H1 (cell line): Measurements from ENCODE around the gene ZNF260. TPM values are rescaled to one million over a fixed set of nuclear protein-coding genes. Genes with fewer than 3 reads are reported as not detected.

Experiments
- CTCF ChIA-PET: fragments of 300-600 bp; sonication (Branson Sonifier 250); formaldehyde crosslinking; loops from one replicate; lab custom pipeline; 2021; ENCODE audit not compliant: partially characterized antibody; lab: Charles Lee
- POLR2A ChIA-PET: fragments of 300-600 bp; sonication (Branson Sonifier 250); formaldehyde crosslinking; loops from one replicate; lab custom pipeline; 2021; ENCODE audit warnings: inconsistent platforms; ENCODE audit not compliant: partially characterized antibody; lab: Charles Lee
- DNase-seq, 2 experiments: peaks; one replicate each; pipeline versions ENCODE4 v3.0.0 to v3.0.0-alpha.2; 2010 to 2022; ENCODE audit warnings: low spot score in 2 of 2, low read depth in 1 of 2, mixed read lengths in 1 of 2
- FAIRE-seq: peaks from 2 replicates; lab custom pipeline; 2011; peaks lifted over from hg19 to GRCh38; lab: Jason Lieb, UNC
- H2AFZ ChIP-seq: 2 replicates; pipeline ENCODE4 v1.8.1; 2012; ENCODE audit warnings: low read length, inconsistent platforms
- H2AK5ac ChIP-seq: 2 replicates; pipeline ENCODE4 v1.6.1; 2013; ENCODE audit warnings: low read depth, low read length
- H2BK120ac ChIP-seq: replicated peaks from 2 replicates; pipeline ENCODE3; 2013; ENCODE audit warnings: low read depth, low read length, inconsistent platforms
- H2BK12ac ChIP-seq: 2 replicates; pipeline ENCODE4 v1.6.1; 2013; ENCODE audit warnings: low read depth, low read length
- H2BK15ac ChIP-seq: 2 replicates; pipeline ENCODE4 v1.6.1; 2013; ENCODE audit warnings: low read length
- H2BK20ac ChIP-seq: 2 replicates; pipeline ENCODE4 v1.6.1; 2013; ENCODE audit warnings: low read length
- H2BK5ac ChIP-seq: 2 replicates; pipeline ENCODE4 v1.6.1; 2013; ENCODE audit warnings: low read depth, low read length
- H3K14ac ChIP-seq: 2 replicates; pipeline ENCODE4 v1.6.1; 2013; ENCODE audit warnings: inconsistent platforms; ENCODE audit not compliant: insufficient read length
- H3K18ac ChIP-seq: 2 replicates; pipeline ENCODE4 v1.6.1; 2013; ENCODE audit warnings: low read length; ENCODE audit errors: extremely low read depth
- H3K23ac ChIP-seq: 2 replicates; pipeline ENCODE4 v1.6.1; 2013; ENCODE audit warnings: inconsistent platforms; ENCODE audit not compliant: insufficient read length
- H3K23me2 ChIP-seq: 2 replicates; pipeline ENCODE4 v1.6.1; 2013; ENCODE audit warnings: low read depth, low read length
- H3K27ac ChIP-seq: 2 replicates; pipeline ENCODE4 v1.6.1; 2011; ENCODE audit warnings: low read depth, low read length, inconsistent platforms
- H3K27me3 ChIP-seq, 4 experiments: replicated peaks in 1 of 4; 1 replicate in 1 of 4; 2 replicates in 3 of 4; pipeline versions ENCODE4 v1.6.1 to v1.8.1; 2011 to 2013; ENCODE audit warnings: low read length in 3 of 4, mild to moderate bottlenecking in 3 of 4, inconsistent platforms in 2 of 4, mixed read lengths in 2 of 4, moderate library complexity in 1 of 4; ENCODE audit not compliant: control insufficient read depth in 3 of 4, insufficient read depth in 3 of 4; ENCODE audit errors: extremely low read depth in 1 of 4
- H3K36me3 ChIP-seq, 4 experiments: 2 replicates each; pipeline versions ENCODE4 v1.6.1 to v1.8.1; 2011 to 2013; ENCODE audit warnings: mild to moderate bottlenecking in 4 of 4, low read length in 3 of 4, moderate library complexity in 2 of 4, control low read depth in 1 of 4, inconsistent platforms in 1 of 4; ENCODE audit not compliant: insufficient read depth in 4 of 4, control insufficient read depth in 2 of 4
- H3K4ac ChIP-seq: replicated peaks from 2 replicates; pipeline ENCODE3; 2013; ENCODE audit warnings: low read length, low read depth, mixed read lengths, inconsistent platforms; ENCODE audit not compliant: insufficient read length
- H3K4me1 ChIP-seq, 4 experiments: replicated peaks in 1 of 4; 1 replicate in 1 of 4; 2 replicates in 3 of 4; pipeline versions ENCODE4 v1.6.1 to v1.8.1; 2011 to 2013; ENCODE audit warnings: low read length in 3 of 4, inconsistent platforms in 2 of 4, mixed read lengths in 1 of 4; ENCODE audit not compliant: insufficient read depth in 4 of 4, control insufficient read depth in 3 of 4
- H3K4me2 ChIP-seq, 2 experiments: 2 replicates each; pipeline versions ENCODE4 v1.6.1 to v1.8.1; 2011 to 2013; ENCODE audit warnings: low read depth in 2 of 2, low read length in 2 of 2, control low read depth in 1 of 2, inconsistent platforms in 1 of 2, mild to moderate bottlenecking in 1 of 2; ENCODE audit not compliant: insufficient read depth in 1 of 2
- H3K4me3 ChIP-seq, 4 experiments: fragments of 200-600, 300-600 bp in 1 of 4; sonication (generic), shearing (Covaris generic), sonication (Bioruptor Twin) in 1 of 4; 2 replicates each; pipeline versions ENCODE4 v1.5.1 to v1.8.1; 2011 to 2016; ENCODE audit warnings: low read length in 4 of 4, low read depth in 3 of 4, control low read depth in 2 of 4, inconsistent platforms in 2 of 4, mild to moderate bottlenecking in 2 of 4, mixed read lengths in 1 of 4, moderate library complexity in 1 of 4; ENCODE audit not compliant: insufficient read depth in 2 of 4; ENCODE audit errors: extremely low read depth in 1 of 4
- H3K56ac ChIP-seq: replicated peaks from 2 replicates; pipeline ENCODE3; 2013; ENCODE audit warnings: low read depth, mild to moderate bottlenecking, mixed read lengths, low read length, inconsistent platforms; ENCODE audit not compliant: insufficient read length
- H3K79me1 ChIP-seq: 2 replicates; pipeline ENCODE4 v1.6.1; 2013; ENCODE audit warnings: low read depth, low read length, control low read depth
- H3K79me2 ChIP-seq, 2 experiments: 2 replicates each; pipeline versions ENCODE4 v1.6.1 to v1.8.1; 2012 to 2013; ENCODE audit warnings: low read length in 2 of 2, mild to moderate bottlenecking in 2 of 2, inconsistent platforms in 1 of 2; ENCODE audit not compliant: insufficient read depth in 2 of 2, control insufficient read depth in 1 of 2
- H3K9ac ChIP-seq, 4 experiments: replicated peaks in 1 of 4; 1 replicate in 1 of 4; 2 replicates in 3 of 4; pipeline versions ENCODE4 v1.6.1 to v1.8.1; 2011 to 2013; ENCODE audit warnings: low read depth in 3 of 4, low read length in 3 of 4, control low read depth in 2 of 4, mild to moderate bottlenecking in 2 of 4, moderate library complexity in 2 of 4, inconsistent platforms in 1 of 4; ENCODE audit errors: extremely low read depth in 1 of 4
- H3K9me3 ChIP-seq, 2 experiments: 2 replicates each; pipeline versions ENCODE4 v1.6.1 to v1.8.1; 2012 to 2013; ENCODE audit warnings: mild to moderate bottlenecking in 2 of 2, moderate library complexity in 2 of 2, control low read depth in 1 of 2, inconsistent platforms in 1 of 2, low read depth in 1 of 2, low read length in 1 of 2, mixed read lengths in 1 of 2; ENCODE audit not compliant: insufficient read depth in 2 of 2
- H4K20me1 ChIP-seq, 2 experiments: replicated peaks in 1 of 2; 2 replicates each; pipeline versions ENCODE3 to v1.8.1; 2011 to 2013; ENCODE audit warnings: inconsistent platforms in 2 of 2, low read length in 2 of 2, mild to moderate bottlenecking in 1 of 2; ENCODE audit not compliant: insufficient read depth in 2 of 2, control insufficient read depth in 1 of 2
- H4K5ac ChIP-seq: 2 replicates; pipeline ENCODE4 v1.6.1; 2013; ENCODE audit warnings: low read length, low read depth, mixed read lengths, inconsistent platforms; ENCODE audit not compliant: insufficient read length
- H4K8ac ChIP-seq: 2 replicates; pipeline ENCODE4 v1.8.0; 2013; ENCODE audit warnings: mild to moderate bottlenecking, moderate library complexity, low read length, inconsistent platforms; ENCODE audit not compliant: insufficient read depth; ENCODE audit errors: extremely low read depth
- H4K91ac ChIP-seq: replicated peaks from 2 replicates; pipeline ENCODE3; 2013; ENCODE audit warnings: low read length, mixed read lengths, inconsistent platforms; ENCODE audit not compliant: insufficient read length
- NANOG ChIP-seq: IDR thresholded peaks from 2 replicates; pipeline ENCODE4 v1.6.1; 2011; ENCODE audit warnings: low read length, low read depth, mild to moderate bottlenecking, inconsistent platforms; ENCODE audit not compliant: insufficient read depth, poor library complexity, severe bottlenecking
- WGBS, 2 experiments: shearing (Covaris generic) in 1 of 2; methylation state at CpG; one replicate each; pipeline versions ENCODE4 v1.1.6 to v1.1.7; 2013 to 2015; ENCODE audit warnings: low lambda C conversion rate in 2 of 2, mixed read lengths in 2 of 2, inconsistent platforms in 1 of 2, low coverage in 1 of 2, missing lambda C conversion rate in 1 of 2; ENCODE audit not compliant: insufficient replicate concordance in 2 of 2, insufficient coverage in 1 of 2, insufficient read length in 1 of 2; ENCODE audit errors: extremely low coverage in 1 of 2, missing lambda C conversion rate in 1 of 2; 5-methylcytosine and 5-hydroxymethylcytosine counted together
- polyA plus RNA-seq, 7 experiments: library from polyadenylated mRNA; depleted of rRNA in 3 of 7; stranded (reverse) in 5 of 7; unstranded in 2 of 7; fragments of >200 nt in 5 of 7; fragments of 200-250 nt in 2 of 7; gene quantifications; 1 replicate in 5 of 7; 2 replicates in 1 of 7; 4 replicates in 1 of 7; pipeline versions ENCODE4 v1.2.1 to v1.2.3, GENCODE V29; 2011 to 2013; ENCODE audit warnings: missing spikeins in 2 of 7, mixed read lengths in 2 of 7
- total RNA-seq: library from RNA; stranded (reverse); fragmentation: NEBNext Ultra II Directional; extraction: Animal tissue kit (Norgen Biotek cat#: 25700); gene quantifications from 2 replicates; pipeline ENCODE4 v1.2.1, GENCODE V29; 2021

The ZNF260 gene
- total and polyA plus RNA-seq, 2 of the 8 experiments (the other 6 are each of a cell fraction or from before 2014, with no cell fraction given), result 5.5 to 30.7 TPM

- Histone ChIP-seq H2BK120ac (no peak overlapping the region), H3K4me2 (peak overlapping the region; percentile 97 to 99), H3K14ac (no peak overlapping the region), H2BK15ac (no peak overlapping the region), H3K18ac (no peak overlapping the region), H3K27ac (peak overlapping the region; percentile 99), H2AK5ac (no peak overlapping the region), H2AFZ (no peak overlapping the region), H3K9me3 (no peaks in the 10 kb centered on the region; a peak in 1 of 4 replicates), H4K20me1 (no peaks in the 10 kb centered on the region), H3K23me2 (peaks cover 8% of the 10 kb centered on the region), H4K5ac (no peak overlapping the region), H3K56ac (no peak overlapping the region), H3K9ac (peak overlapping the region; percentile 89 to 100 (median 98)), H3K23ac (no peak overlapping the region), H3K4me1 (peaks cover 0 to 4% (median 2%) of the 10 kb centered on the region in 4 experiments; a peak in 6 of 7 replicates), H2BK12ac (peak overlapping the region; percentile 6; the same call in 1 of the 2 replicates), H3K36me3 (peaks cover 4 to 22% (median 10%) of the 10 kb centered on the region in 4 experiments; a peak in 7 of 8 replicates), H3K4ac (no peak overlapping the region), H2BK5ac (no peak overlapping the region; the same call in 1 of the 2 replicates), H3K79me1 (peaks cover 4% of the 10 kb centered on the region; the same call in 1 of the 2 replicates), H3K4me3 (peak overlapping the region; percentile 72 to 98 (median 85)), H4K91ac (no peak overlapping the region), H3K79me2 (peaks cover 11 to 55% of the 10 kb centered on the region in 2 experiments), H4K8ac (no peak overlapping the region), H3K27me3 (no peaks in the 10 kb centered on the region), H2BK20ac (no peak overlapping the region)
- ChIA-PET CTCF (interaction anchor here (1.1 kb wide), 1 partner anchor 40 kb away, joined by 3 read pairs; no protein-coding TSS in a partner anchor), POLR2A (interaction anchor here (0.7 to 4.3 kb wide), 12 partner anchors 9 to 310 kb away, joined by 3 to 72 read pairs (median 6); partner anchors contain the start of genes ZNF382, ZNF566, ZNF790 and ZNF850)
- WGBS, 2 experiments, result 14% methylated on average over 4 of the region's 5 CpGs; no CpG with 5 or more reads in 1 of the 2 experiments
- no peak for FAIRE-seq
- no peak for DNase-seq
- no peak for TF ChIP-seq NANOG
These were observed 730 bp downstream of the ZNF260 start for GRCh38 chr19:36527341-36527740.
